Right kidney (tissue), 1 donor: ENCODE data around the gene TMEM92.
A peak's percentile ranks its signal among the peaks of the same experiment; 100 is the strongest.
"Not testable (repeated sequence)": the region's sequence is repeated elsewhere in the genome, so short reads cannot be mapped to it uniquely, and the experiment has no call there.

ENCODE experiments used
- DNase-seq: peaks from one replicate; pipeline ENCODE4 v3.0.0-alpha.2; 2016

Gene TMEM92

DNA sequence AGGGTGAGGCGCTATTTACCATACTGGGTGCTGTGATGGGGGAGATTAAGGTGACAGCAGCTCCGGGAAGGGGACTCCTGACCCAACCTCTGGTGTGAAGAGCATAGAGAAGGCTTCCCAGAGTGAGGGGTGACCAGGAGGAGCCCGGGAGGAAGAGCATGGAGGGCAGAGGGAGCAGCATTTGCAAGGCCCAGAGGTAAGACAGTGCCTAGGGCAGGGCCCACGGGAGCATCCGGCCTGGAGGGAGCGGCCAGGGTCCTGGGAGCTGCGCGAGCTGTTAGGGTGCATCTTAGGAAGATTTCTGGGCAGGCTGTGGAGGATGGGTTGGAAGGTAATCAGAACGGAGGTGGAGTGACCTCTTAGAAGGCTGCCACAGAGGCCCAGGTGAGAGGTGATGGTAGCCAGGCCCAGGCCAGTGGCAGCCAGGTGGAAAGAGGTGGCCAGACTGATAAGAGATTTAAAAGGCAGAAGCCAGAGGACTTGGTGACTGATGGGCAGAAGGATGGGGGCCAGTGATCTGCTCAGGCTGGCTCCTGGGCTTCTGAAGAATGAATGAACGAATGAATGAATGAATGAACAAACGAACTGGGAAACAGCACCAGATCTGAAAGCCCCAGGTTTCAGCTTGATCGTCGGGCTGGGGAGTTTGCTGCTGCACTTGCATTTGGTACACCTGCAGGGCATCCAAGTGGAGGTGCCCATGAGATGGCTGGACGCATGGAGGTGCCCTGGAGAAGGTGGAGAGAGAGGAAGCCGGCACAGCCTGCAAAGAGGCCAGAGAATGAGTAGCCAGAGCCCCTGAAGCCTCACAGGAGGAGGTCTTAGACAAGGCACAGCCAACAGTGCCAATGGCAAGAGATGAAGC, 13.0 kb upstream of the TMEM92 start:
- no peak for DNase-seq

DNA sequence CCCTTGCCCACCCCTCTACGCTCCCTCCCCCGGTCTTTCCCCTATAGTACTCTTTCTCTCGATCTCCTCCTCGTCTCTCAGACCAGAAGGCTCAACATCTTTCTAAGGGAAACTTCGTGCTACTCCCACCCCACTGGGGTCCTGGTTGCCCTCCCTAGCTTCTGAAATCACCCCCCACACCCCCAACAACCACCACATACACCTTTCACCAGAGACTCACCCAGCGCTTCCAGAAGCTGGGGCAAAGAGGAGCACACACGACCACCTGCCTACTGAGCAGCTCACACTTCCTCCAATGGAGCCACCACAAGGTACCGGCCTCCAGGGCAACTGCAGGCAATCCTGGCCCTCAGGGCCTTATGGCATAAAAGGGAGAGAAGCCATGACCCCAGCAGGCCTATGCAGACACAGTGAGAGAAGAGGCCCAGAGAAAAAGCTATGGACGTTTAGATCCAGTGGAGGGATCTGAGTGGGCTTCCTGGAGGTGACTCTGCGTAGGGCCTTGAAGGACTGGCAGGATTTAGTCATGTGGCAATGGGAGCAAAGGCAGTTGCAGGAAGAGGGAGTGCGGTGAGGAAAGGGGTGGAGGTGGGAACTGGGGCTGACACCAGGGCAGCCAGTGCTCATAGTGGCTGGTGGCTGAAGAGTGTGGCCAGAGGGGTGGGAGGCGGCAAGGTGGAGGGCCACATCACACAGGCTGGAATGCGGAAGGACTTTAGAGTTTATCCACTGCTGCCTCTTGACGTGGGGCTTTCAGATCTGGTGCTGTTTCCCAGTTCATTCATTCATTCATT, 12.1 kb upstream of the TMEM92 start:
- DNase-seq, result no peak

DNA sequence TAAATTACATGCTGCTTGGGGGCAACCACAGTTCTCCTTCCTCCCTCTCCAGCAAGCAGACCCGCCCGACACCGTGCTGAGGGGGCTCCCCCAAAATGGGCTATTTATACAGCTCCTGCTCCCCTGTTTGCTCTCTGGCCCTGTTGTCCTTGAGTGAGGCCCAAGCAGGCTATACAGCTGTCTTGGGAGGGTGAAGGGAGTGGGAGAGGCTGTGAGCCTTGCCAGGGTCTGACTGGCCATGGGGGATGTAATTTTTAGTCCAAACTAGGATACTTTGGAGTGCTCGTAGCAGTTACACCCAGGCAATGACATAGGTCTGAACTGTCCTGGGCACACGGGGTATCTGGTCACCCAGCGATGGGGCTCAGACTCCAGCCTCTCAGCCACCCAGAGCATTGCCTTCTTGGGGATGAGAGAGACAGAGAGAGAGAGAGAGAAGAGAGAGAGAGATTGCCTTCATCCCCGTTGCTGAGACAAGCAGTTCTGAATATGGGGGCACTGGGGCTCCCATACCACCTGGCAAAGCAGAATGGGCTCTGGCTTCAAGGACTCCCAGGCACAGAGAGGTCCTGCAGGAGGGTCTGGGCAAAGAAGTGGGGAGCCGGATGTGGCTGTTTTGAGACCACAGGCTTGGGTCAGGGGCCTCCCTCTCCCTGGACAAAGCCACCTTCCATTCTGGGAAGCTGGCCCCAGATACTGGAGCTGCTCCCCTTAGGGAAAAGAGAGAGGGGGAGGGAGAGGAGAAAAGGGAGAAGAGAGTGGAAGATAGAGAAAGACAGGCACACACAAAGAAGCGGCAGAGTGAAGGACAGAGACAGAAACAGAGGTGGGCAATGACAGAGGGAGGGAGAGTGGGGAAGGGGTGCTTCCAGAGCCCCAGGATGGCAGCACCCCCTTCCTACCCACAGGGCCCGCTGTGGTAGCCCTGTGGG, 10.7 kb upstream of the TMEM92 start:
- no peak for DNase-seq

- DNase-seq, result no peak
Observed at GRCh38 chr17:50264263-50265113, 9.8 kb upstream of the TMEM92 start.

DNA sequence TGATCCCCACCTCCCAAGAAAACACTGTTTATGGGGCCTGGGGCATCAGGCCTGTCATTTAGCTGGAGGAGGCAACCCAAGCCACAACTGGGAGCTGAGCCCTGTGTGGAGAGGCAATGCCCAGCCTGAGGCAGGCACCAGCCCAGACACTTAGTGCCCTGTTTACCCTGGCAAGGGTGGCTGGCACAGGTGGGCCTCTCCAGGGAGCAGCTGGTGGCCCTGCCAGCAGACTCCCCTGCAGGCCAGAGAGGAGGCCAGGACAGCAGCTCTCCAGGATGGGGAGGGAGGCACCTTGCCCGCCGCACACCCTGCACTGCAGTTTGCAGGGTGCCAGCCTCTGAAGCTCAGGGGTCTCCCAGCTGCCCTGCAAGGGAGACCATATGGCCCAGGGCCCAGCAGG, 9.1 kb upstream of the TMEM92 start:
- DNase-seq, result no peak

- DNase-seq, result no peak
Observed at GRCh38 chr17:50265690-50266315, 8.5 kb upstream of the TMEM92 start.

GRCh38 chr17:50266384-50267073, 7.7 kb upstream of the TMEM92 start:
- no peak for DNase-seq

- DNase-seq, result no peak
Observed at GRCh38 chr17:50267074-50267841, 7.0 kb upstream of the TMEM92 start.

GRCh38 chr17:50268026-50268425, 6.2 kb upstream of the TMEM92 start:
- DNase-seq, result no peak

DNA sequence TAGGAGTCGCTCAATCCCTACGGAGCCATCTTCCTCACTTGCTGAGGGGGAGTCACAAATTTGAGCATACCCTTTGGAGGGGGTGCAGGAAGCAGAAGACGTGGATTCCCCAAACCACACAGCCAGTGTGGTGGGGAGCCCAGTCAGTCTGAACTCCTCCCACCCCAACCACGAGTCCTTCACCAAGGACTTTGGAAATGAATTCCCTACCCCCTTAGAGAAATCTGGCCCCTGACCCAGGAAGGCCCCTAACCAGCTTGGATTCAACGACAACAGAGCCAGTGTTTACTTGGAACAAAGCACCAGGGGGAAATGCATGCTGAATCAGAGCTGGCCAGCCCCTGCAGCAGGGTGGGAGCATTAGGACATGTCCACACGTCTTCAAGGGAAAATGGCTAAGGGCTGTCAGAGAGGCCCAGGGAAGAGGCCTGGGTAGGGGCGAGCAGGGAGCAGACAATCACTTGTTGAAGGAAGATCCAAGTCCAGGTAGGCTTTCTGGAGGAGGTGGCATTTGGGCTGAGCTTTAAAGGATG, 5.5 kb upstream of the TMEM92 start:
- DNase-seq, result no peak

DNA sequence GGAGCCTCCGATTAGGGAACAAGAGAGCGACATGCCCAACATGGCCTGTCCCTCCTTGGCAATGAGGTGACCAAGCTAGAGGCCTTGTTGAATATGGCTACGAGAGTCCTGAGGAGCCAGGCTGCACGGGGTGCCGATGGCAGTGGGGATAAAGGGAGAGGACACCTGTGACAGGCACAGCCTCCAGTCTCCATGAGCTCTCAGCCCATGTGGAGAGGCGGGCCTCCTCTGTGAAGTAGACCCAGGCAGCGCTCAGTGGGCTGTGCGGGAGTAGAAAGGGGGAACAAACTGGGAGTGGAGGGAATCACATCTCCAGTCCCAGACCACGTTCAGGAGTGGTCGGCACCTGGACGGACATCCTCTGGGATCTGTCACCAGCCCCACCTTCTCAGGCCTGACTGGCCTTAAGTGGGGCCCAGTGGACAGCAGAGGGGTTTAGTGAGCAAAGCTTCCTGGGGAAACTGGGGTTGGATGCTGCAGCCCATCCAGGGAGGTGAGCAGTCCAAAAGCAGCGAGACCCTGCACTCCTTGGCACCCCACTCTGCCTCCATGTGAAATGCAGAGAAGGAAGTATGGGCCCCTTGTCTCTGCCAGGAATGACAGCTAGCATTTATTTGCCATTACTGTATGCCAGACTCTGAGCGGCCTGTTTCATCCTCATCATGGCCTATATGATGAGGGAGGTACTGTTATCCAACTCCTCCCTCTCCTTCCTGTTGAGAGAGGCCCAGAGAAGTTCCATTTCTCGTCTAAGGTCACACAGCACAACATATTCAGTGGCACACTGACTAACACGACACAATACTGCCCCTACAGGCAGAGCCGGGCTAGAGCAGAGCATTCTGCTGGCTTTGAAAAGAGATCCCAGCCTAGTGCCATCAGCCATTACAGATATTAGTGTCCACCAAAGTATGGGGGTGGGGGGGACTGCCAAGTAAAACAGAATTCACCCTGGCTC, 4.5 kb upstream of the TMEM92 start:
- DNase-seq, result no peak

GRCh38 chr17:50270435-50271362, 3.6 kb upstream of the TMEM92 start:
- no peak for DNase-seq

DNA sequence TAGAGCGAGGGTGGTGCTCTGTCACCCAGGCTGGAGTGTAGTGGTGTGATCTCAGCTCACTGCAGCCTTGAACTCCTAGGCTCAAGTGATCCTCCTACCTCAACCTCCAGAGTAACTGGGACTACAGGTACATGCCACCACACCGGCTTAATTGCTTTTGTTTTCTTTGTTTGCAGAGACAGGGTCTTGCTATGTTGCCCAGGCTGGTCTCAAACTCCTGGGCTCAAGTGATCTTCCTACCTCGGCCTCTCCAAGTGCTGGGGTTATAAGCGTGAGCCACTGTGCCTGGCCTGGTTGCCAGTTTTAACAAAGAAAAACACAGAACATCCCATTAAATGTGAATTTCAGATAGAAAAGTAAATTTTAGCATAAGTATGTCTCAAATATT, 2.9 kb upstream of the TMEM92 start:
- not testable (repeated sequence) for DNase-seq

DNA sequence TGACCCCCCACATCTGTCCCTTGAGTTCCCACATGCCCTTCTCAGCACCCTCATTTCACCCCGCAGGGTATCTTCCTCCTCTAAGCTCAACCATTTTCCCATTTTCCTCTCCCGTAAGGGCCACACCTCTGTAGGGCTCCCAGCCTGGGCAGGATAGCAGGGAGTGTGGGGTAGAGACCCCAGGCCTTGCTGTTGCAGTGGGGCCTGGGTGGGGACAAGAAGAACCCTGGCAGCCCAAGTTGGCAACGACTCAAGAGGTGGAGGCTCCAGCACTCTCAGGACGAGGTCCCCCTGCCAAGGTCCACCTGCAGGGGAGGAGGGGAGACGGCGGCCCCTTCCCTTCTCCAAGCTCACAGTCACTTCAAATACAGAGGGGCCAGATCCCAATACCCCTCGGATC, 2.0 kb upstream of the TMEM92 start:
- DNase-seq, result no peak

GRCh38 chr17:50272711-50273653, 1.3 kb upstream of the TMEM92 start:
- DNase-seq, result peak; percentile 73

- no peak for DNase-seq
Observed at GRCh38 chr17:50273654-50274040, 619 bp upstream of the TMEM92 start.
